ENCODE data around the gene FAM174B. TPM values are rescaled to one million over a fixed set of nuclear protein-coding genes. Genes with fewer than 3 reads are reported as not detected.

FAM174B gene
- total RNA-seq, 1 donor from 2014 or later, result 0.91 TPM

DNA sequence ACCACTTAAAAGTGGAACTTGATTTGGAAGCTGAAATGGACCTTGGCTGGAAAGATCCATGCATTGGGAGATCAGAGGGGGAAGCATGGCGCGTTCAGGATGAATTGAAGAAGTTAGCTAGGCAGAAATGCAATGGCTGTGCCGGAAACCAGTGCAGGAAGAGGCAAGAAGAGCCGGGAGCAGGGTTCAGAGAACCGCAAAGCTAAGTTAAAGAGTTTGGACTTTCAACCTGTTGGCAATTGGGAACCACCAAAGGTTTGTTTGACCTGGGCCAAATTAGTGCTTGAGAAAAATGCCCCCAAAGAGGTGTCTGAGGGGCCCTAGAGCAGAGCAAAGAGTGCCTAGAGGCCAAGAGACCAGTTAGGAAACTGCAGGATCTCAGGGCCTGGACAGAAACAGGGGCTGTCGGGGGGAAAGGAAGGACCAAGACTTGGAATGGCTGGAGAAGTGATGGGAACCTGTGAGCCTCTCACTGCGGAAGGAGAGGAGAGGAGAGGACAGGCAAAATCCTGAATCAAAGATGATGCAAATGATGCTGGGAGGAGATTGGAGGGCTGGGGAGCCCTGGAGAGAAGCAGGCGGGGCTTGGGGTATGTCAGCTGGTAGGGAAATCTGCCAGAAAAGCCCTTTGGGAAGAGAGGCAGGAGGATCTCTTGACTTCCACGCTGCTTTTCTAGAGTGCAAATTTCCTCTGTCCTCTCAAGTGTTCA, 49.3 kb downstream of the FAM174B start:
- CTCF ChIA-PET, result no interaction called here
- DNase-seq, result no peak

DNA sequence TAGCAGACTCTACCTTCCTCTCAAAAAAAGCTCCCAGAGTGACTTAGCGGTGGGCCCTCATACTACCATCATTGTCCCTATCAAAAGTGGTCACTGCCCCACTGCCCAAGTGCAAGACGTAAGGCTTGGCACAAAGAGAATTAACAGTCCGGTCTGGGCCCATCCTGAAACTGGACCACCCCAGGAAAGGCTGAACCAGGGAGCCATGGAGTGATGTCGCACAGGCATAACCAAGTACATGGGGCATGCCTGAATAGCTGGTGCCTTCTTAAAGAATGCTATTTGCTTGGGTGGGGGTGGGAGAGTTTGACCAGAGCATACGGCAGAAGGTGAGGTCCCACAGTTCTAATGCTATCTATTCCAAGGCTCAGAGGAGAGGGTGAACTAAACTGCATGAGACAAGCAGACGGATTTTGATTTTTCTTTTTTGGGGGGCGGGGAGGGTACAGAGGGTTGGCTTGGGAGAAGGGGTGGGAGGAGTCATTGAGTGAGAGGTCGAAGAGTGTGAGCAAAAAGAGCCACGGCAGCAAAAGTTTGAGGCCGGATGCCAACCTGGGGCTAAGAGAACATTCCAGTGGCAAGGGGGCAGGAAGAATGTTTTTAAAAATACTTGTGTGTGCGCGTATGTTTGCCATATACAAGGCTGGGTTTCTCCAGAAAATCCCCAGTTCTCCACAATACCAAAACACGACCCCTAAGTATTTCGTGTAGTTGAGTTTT, 50.2 kb downstream of the FAM174B start:
- no peak overlapping the region for H3K27ac Mint-ChIP-seq
- ChIA-PET CTCF (no interaction called here), POLR2A (no interaction called here)
- TF ChIP-seq, protein P1, sequence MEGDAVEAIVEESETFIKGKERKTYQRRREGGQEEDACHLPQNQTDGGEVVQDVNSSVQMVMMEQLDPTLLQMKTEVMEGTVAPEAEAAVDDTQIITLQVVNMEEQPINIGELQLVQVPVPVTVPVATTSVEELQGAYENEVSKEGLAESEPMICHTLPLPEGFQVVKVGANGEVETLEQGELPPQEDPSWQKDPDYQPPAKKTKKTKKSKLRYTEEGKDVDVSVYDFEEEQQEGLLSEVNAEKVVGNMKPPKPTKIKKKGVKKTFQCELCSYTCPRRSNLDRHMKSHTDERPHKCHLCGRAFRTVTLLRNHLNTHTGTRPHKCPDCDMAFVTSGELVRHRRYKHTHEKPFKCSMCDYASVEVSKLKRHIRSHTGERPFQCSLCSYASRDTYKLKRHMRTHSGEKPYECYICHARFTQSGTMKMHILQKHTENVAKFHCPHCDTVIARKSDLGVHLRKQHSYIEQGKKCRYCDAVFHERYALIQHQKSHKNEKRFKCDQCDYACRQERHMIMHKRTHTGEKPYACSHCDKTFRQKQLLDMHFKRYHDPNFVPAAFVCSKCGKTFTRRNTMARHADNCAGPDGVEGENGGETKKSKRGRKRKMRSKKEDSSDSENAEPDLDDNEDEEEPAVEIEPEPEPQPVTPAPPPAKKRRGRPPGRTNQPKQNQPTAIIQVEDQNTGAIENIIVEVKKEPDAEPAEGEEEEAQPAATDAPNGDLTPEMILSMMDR (IDR thresholded peaks at IDR 0.05), result no peak
- no peaks in the 10 kb centered on the region for H3K27me3 Mint-ChIP-seq
- H3K4me3 Mint-ChIP-seq, result no peak overlapping the region
- H3K4me1 Mint-ChIP-seq, result no peaks in the 10 kb centered on the region
- peaks cover 4% of the 10 kb centered on the region for H3K9me3 Mint-ChIP-seq
- intact Hi-C loops (cut with micrococcal nuclease), result no loop called here
- DNase-seq (no peak), ATAC-seq (ENCODE audit: low read depth) (no peak)
- H3K36me3 Mint-ChIP-seq (ENCODE audit: low read depth), result no peaks in the 10 kb centered on the region

More for the DNA sequence above, 49.3 kb downstream of the FAM174B start:
- ATAC-seq (ENCODE audit: low read depth), result no peak
- Mint-ChIP-seq H3K4me1 (no peaks in the 10 kb centered on the region), H3K27ac (no peak overlapping the region), H3K9me3 (peaks cover 4% of the 10 kb centered on the region), H3K36me3 (ENCODE audit: low read depth) (no peaks in the 10 kb centered on the region), H3K27me3 (no peaks in the 10 kb centered on the region), H3K4me3 (no peak overlapping the region)
- intact Hi-C loops (cut with micrococcal nuclease), result no loop called here
- TF ChIP-seq, protein P1 (IDR thresholded peaks at IDR 0.05), result no peak
- POLR2A ChIA-PET, result no interaction called here

DNA sequence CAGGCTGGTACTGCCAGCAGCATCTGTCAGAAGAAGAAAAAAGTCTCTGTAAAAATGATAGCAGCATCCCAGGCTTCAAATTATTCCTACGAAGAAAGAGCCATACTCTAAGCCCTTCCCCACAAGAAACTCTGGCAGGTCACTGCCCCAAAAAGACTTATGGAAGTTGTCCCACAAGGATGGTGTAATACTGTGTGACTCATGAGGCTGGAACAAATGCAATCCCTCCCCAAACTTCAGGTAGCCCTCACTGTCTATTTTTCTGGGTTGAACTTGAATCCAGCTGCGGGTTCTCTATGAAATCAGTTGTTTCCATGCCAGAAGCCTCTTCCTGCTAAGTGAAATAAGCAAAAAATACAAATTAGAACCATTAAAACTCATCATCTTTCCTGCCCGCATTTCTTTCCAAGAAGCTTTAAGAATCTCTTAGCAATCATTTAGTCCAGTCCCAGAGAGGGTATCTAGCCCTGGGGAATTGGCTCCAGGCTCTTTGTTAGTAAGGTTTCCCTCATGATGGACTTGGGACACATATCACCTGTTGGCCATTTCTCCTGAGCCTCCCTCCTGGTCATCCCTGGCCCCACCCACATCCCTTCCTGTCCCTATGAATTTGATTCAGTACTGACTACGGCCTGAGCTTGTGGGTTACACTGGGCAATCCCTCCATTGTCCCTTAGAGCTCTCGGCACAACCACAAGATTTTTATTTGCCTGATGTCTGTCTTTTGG, 51.7 kb downstream of the FAM174B start:
- Mint-ChIP-seq H3K4me1 (no peaks in the 10 kb centered on the region), H3K4me3 (no peak overlapping the region), H3K9me3 (peaks cover 4% of the 10 kb centered on the region), H3K27ac (no peak overlapping the region), H3K27me3 (no peaks in the 10 kb centered on the region), H3K36me3 (ENCODE audit: low read depth) (no peaks in the 10 kb centered on the region)
- TF ChIP-seq, protein P1 (IDR thresholded peaks at IDR 0.05), result no peak
- no peak for ATAC-seq (ENCODE audit: low read depth)
- CTCF ChIA-PET, result no interaction called here
- no peak for DNase-seq
- intact Hi-C loops (cut with micrococcal nuclease), result no loop called here
- POLR2A ChIA-PET, result no interaction called here

DNA sequence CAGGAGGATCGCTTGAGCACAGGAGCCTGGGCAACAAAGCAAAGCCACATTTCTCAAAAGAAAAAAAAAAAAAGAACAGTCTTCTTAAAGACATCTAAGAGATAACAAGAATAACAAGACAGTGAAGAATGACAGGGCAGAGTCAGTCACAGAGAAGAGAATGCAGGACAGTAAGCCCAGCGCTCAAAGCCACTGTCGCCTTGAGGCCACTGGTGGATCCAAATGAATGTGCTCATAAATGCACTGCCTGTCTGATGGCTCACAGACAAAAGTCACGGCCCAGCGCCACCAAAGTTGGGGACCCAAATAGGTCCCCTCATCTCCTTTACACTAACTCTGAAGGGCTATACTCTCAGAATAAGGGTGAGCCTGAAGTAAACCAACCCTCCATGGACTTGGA, 52.3 kb downstream of the FAM174B start:
- Mint-ChIP-seq H3K4me1 (no peaks in the 10 kb centered on the region), H3K27ac (no peak overlapping the region)
- CTCF ChIA-PET, result no interaction called here

More for the DNA sequence above, 52.3 kb downstream of the FAM174B start:
- intact Hi-C loops (cut with micrococcal nuclease), result no loop called here
- H3K9me3 Mint-ChIP-seq, result peaks cover 4% of the 10 kb centered on the region
- no peak overlapping the region for H3K4me3 Mint-ChIP-seq
- no peaks in the 10 kb centered on the region for H3K36me3 Mint-ChIP-seq (ENCODE audit: low read depth)
- ATAC-seq (ENCODE audit: low read depth), result no peak
- POLR2A ChIA-PET, result no interaction called here
- H3K27me3 Mint-ChIP-seq, result no peaks in the 10 kb centered on the region
- DNase-seq, result no peak
- TF ChIP-seq, protein P1 (IDR thresholded peaks at IDR 0.05), result no peak

Data from activated B cell treated with CpG ODN at 0.5 μM for 24 hours (primary cell).